Chondrocyte (in vitro differentiated cells): ENCODE data around the gene DEFB132. TPM values are rescaled to one million over a fixed set of nuclear protein-coding genes. Genes with fewer than 3 reads are reported as not detected.

Source experiments
- DNase-seq: peaks from one replicate; pipeline ENCODE4 v3.0.0; 2021; ENCODE audit warnings: mixed read lengths, low spot score
- H3K27ac Mint-ChIP-seq: one replicate; pipeline ENCODE4 v1.8.0; 2021; ENCODE audit warnings: mild to moderate bottlenecking, moderate library complexity, mixed read lengths; ENCODE audit not compliant: unreplicated experiment
- H3K27me3 Mint-ChIP-seq: 2 replicates; pipeline ENCODE4 v1.8.0; 2021; ENCODE audit warnings: low read depth, mixed read lengths
- H3K36me3 Mint-ChIP-seq: 2 replicates; pipeline ENCODE4 v1.8.0; 2021; ENCODE audit warnings: low read depth, mixed read lengths
- H3K4me1 Mint-ChIP-seq: 2 replicates; pipeline ENCODE4 v1.8.0; 2021; ENCODE audit warnings: low read depth, mild to moderate bottlenecking, mixed read lengths
- H3K4me3 Mint-ChIP-seq: one replicate; pipeline ENCODE4 v1.8.0; 2021; ENCODE audit warnings: mild to moderate bottlenecking, moderate library complexity, mixed read lengths; ENCODE audit not compliant: unreplicated experiment
- H3K9me3 Mint-ChIP-seq: 2 replicates; pipeline ENCODE4 v1.8.0; 2021; ENCODE audit warnings: low read depth, mixed read lengths
- CTCF ChIP-seq: fragments of 200-600 bp; sonication (generic); IDR thresholded peaks from 2 replicates; pipeline ENCODE4 v1.5.0; 2021; ENCODE audit warnings: antibody characterized with exemption, mild to moderate bottlenecking, moderate library complexity
- long read RNA-seq: library from polyadenylated mRNA; stranded (forward); transcript quantifications from one replicate; pipeline ENCODE4 v2.0.0, GENCODE V29; 2021
- total RNA-seq: library from RNA; stranded (reverse); gene quantifications from 3 replicates; pipeline ENCODE4 v1.2.1, GENCODE V29; 2021

The DEFB132 gene
- not detected in 3 replicates for total RNA-seq
- long read RNA-seq: 0 reads

GRCh38 chr20:257419-257818 is at the start of gene DEFB132:
DEFB132 (plus strand) TSS chr20:257724; CDS start chr20:257779, 55 bp downstream.
- Mint-ChIP-seq H3K36me3 (no peaks in the 10 kb centered on the region), H3K4me1 (no peaks in the 10 kb centered on the region), H3K27ac (no peak within 1 kb of the TSS), H3K27me3 (peaks cover 37% of the 10 kb centered on the region), H3K9me3 (no peaks in the 10 kb centered on the region), H3K4me3 (no peak within 1 kb of the TSS)
- TF ChIP-seq CTCF: no peak
- DNase-seq: no peak

- H3K36me3 Mint-ChIP-seq: no peaks in the 10 kb centered on the region
- H3K27ac Mint-ChIP-seq: no peak overlapping the region
- H3K4me1 Mint-ChIP-seq: no peaks in the 10 kb centered on the region
- peak; percentile 84 for TF ChIP-seq CTCF
- no peaks in the 10 kb centered on the region for H3K9me3 Mint-ChIP-seq
- no peak for DNase-seq
- H3K4me3 Mint-ChIP-seq: no peak overlapping the region
- H3K27me3 Mint-ChIP-seq: peaks cover 48% of the 10 kb centered on the region
Measured at GRCh38 chr20:208942-209566, 48.5 kb upstream of the DEFB132 start.

GRCh38 chr20:210809-211502 is 46.6 kb upstream of the DEFB132 start:
- no peaks in the 10 kb centered on the region for H3K4me1 Mint-ChIP-seq
- no peak for DNase-seq
- no peak overlapping the region for H3K27ac Mint-ChIP-seq
- H3K4me3 Mint-ChIP-seq: no peak overlapping the region
- no peak for TF ChIP-seq CTCF
- no peaks in the 10 kb centered on the region for H3K36me3 Mint-ChIP-seq
- H3K9me3 Mint-ChIP-seq: no peaks in the 10 kb centered on the region
- H3K27me3 Mint-ChIP-seq: peaks cover 37% of the 10 kb centered on the region

- H3K27me3 Mint-ChIP-seq: peaks cover 41% of the 10 kb centered on the region
Measured at GRCh38 chr20:214383-214782, 43.1 kb upstream of the DEFB132 start.

GRCh38 chr20:215796-216195 is 41.7 kb upstream of the DEFB132 start:
- no peaks in the 10 kb centered on the region for H3K4me1 Mint-ChIP-seq
- no peak overlapping the region for H3K27ac Mint-ChIP-seq
- no peaks in the 10 kb centered on the region for H3K36me3 Mint-ChIP-seq
- peaks cover 50% of the 10 kb centered on the region for H3K27me3 Mint-ChIP-seq
- no peak for DNase-seq
- no peak overlapping the region for H3K4me3 Mint-ChIP-seq
- no peaks in the 10 kb centered on the region for H3K9me3 Mint-ChIP-seq
- no peak for TF ChIP-seq CTCF

More at GRCh38 chr20:214383-214782, 43.1 kb upstream of the DEFB132 start:
- H3K27ac Mint-ChIP-seq: no peak overlapping the region
- H3K9me3 Mint-ChIP-seq: no peaks in the 10 kb centered on the region
- DNase-seq: no peak
- TF ChIP-seq CTCF: no peak
- no peaks in the 10 kb centered on the region for H3K4me1 Mint-ChIP-seq
- no peaks in the 10 kb centered on the region for H3K36me3 Mint-ChIP-seq
- H3K4me3 Mint-ChIP-seq: no peak overlapping the region
